Pancreas (tissue), 10 donors: Measurements from ENCODE around the gene RIN1. TPM values are rescaled to one million over a fixed set of nuclear protein-coding genes. Genes with fewer than 3 reads are reported as not detected.

ENCODE experiments used
- ATAC-seq, 4 donors: fragments of 200-7000 bp; cut with Tn5 transposase; one replicate each; pipeline versions ENCODE4 v1.8.0 to v1.9.1; 2020; ENCODE audit warnings: mild to moderate bottlenecking in 4 of 4, moderate library complexity in 4 of 4
- DNase-seq, 6 donors: peaks; one replicate each; pipeline ENCODE4 v3.0.0-alpha.2; 2020
- FAIRE-seq: peaks from 2 replicates; lab custom pipeline; 2012; peaks lifted over from hg19 to GRCh38; lab: Jason Lieb, UNC
- H3K27ac ChIP-seq, 4 donors: fragments of 200-600 bp; sonication (generic); 1 replicate in 3 of 4; 2 replicates in 1 of 4; pipeline versions ENCODE4 v1.5.0 to v1.8.0; 2020
- H3K27me3 ChIP-seq, 4 donors: fragments of 200-600 bp; one replicate each; pipeline ENCODE4 v1.8.0; 2021
- H3K36me3 ChIP-seq, 3 donors: fragments of 200-600 bp; sonication (generic) in 1 of 3; one replicate each; pipeline versions ENCODE4 v1.5.0 to v1.8.0; 2020 to 2021
- H3K4me1 ChIP-seq, 3 donors: fragments of 200-600 bp; one replicate each; pipeline ENCODE4 v1.8.0; 2021
- H3K4me3 ChIP-seq, 4 donors: fragments of 200-600 bp; sonication (generic) in 2 of 4; one replicate each; pipeline versions ENCODE4 v1.5.0 to v1.8.0; 2020 to 2021
- H3K9me3 ChIP-seq, 4 donors: fragments of 200-600 bp; one replicate each; pipeline ENCODE4 v1.8.0; 2021
- CTCF ChIP-seq, 4 donors: fragments of 200-600 bp; sonication (generic) in 3 of 4; IDR thresholded peaks; one replicate each; pipeline versions ENCODE4 v1.5.0 to v1.8.0; 2021; ENCODE audit warnings: antibody characterized with exemption in 4 of 4
- WGBS, 2 donors: extraction: QIAGEN DNeasy Blood & Tissue Kit; methylation state at CpG; one replicate each; pipeline ENCODE4 v1.1.7; 2013; 5-methylcytosine and 5-hydroxymethylcytosine counted together
- intact Hi-C, 3 donors: fragments of 100-400 bp; cut with DNase I; formaldehyde crosslinking; loops; one replicate each; pipeline versions ENCODE4 v1.11.1 to v1.14.2; 2022
- polyA plus RNA-seq, 2 donors: library from polyadenylated mRNA; stranded (reverse); fragments of 200-250 nt; gene quantifications; one replicate each; pipeline ENCODE4 v1.2.3, GENCODE V29; 2013
- total RNA-seq, 6 donors: library from RNA; stranded (reverse); fragmentation: NEBNext Ultra II Directional in 4 of 6; extraction: Animal tissue kit (Norgen Biotek cat#: 25700) in 4 of 6; gene quantifications; one replicate each; pipeline versions ENCODE4 v1.2.1 to v1.2.4, GENCODE V29; 2021 to 2023
- donor health status: healthy with polysubstance abuse.
- donor health status: DM: no; HTN: no; CAD: no; lungs with moderate emphysema.
- donor health status: DM: no; HTN: no; CAD: no.
- donor health status: control.
- donor health status: control.
- donor health status: Bipolar disorder and iron deficiency.
- donor health status: DM: yes; HTN: yes; CAD: no.
- donor health status: DM: no; HTN: no; CAD: no.
- donor health status: DM: no; HTN: no; CAD: no.
- donor health status: DM: yes; HTN: yes; CAD: no.

RIN1 gene
- total and polyA plus RNA-seq, 8 donors, result 2.7 to 15.7 (median 4.8) TPM

- DNase-seq, result peak in 2 of 6 donors; percentile 14 to 27
- H3K4me1 ChIP-seq, result peaks cover 10 to 22% (median 11%) of the 10 kb centered on the region in 3 donors
- H3K9me3 ChIP-seq, result no peaks in the 10 kb centered on the region
- no peaks in the 10 kb centered on the region for H3K27me3 ChIP-seq
- intact Hi-C loops, result no loop called here
- no peak for TF ChIP-seq CTCF (IDR thresholded peaks at IDR 0.05)
- no peak for FAIRE-seq
- 78 to 81% methylated on average over 14 of the region's 14 CpGs for WGBS, 2 donors
- H3K27ac ChIP-seq, result no peak overlapping the region
- no peak for ATAC-seq
- no peak overlapping the region for H3K4me3 ChIP-seq
- peaks cover 0 to 21% (median 9%) of the 10 kb centered on the region in 3 donors for H3K36me3 ChIP-seq
These were observed 3.7 kb upstream of the RIN1 start for GRCh38 chr11:66339686-66340483.

- H3K27me3 ChIP-seq, result no peaks in the 10 kb centered on the region
- H3K9me3 ChIP-seq, result no peaks in the 10 kb centered on the region
- peaks cover 0 to 21% (median 9%) of the 10 kb centered on the region in 3 donors for H3K36me3 ChIP-seq
- no peak for TF ChIP-seq CTCF (IDR thresholded peaks at IDR 0.05)
- H3K27ac ChIP-seq, result no peak overlapping the region
- no peak overlapping the region for H3K4me3 ChIP-seq
- peaks cover 10 to 20% (median 11%) of the 10 kb centered on the region in 3 donors for H3K4me1 ChIP-seq
- intact Hi-C loops, result no loop called here
- FAIRE-seq (no peak), ATAC-seq (no peak), DNase-seq (peak in 1 of 6 donors; percentile 40)
- WGBS, 2 donors, result 83 to 93% methylated on average over 6 of the region's 6 CpGs
These were observed 3.0 kb upstream of the RIN1 start for GRCh38 chr11:66339162-66339675.

DNA sequence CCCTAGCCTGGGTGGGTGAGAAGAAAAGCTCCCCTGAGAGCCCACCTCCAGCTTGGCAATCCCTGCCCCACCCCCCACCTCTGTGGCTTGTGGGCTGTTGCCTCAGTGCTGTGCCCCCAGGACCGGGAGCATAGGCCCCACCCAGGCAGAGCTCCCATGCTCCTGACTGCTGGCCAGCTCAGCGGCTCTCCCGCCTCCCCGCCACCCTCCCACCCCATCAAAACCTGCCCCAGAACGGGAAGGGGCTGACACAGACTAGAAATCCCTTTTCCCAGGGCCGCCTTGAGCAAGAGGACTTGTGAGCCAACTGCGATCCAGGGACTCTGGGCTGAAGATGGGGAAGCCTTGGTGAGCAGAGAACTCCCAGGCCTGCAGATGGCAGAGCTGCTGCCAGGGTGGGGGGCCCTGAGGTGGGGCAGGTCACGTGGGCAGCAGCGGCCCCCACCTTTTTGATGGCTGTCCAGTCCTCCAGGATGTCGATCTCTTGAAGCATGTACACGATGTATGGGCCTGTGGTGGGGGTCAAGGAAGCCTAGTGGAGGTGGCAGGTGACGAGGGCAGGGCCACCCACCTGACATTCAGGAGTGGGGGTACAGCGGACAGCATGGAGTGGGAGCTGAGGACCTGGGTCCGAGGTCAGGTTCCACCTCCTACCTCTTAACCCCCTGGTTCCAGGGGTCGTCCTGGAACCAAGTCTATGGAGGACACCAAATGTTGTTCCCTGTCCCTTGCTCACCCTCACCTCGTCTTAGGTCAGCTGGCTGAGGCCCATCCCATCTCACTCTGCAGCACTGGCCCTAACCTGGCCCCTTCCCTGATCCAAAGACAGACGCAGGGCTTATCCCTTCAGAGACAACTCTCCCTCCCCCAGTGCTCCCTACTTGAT lies 2.3 kb upstream of the RIN1 start:
- H3K4me3 ChIP-seq, result no peak overlapping the region
- 81 to 85% methylated on average over 17 of the region's 17 CpGs for WGBS, 2 donors
- DNase-seq (peak in 1 of 6 donors; percentile 60), FAIRE-seq (no peak), ATAC-seq (no peak)
- H3K4me1 ChIP-seq, result peaks cover 4 to 13% (median 10%) of the 10 kb centered on the region in 3 donors
- no peaks in the 10 kb centered on the region for H3K9me3 ChIP-seq
- TF ChIP-seq CTCF (IDR thresholded peaks at IDR 0.05), result no peak
- no peaks in the 10 kb centered on the region for H3K27me3 ChIP-seq
- intact Hi-C loops, result no loop called here
- H3K36me3 ChIP-seq, result peaks cover 0 to 21% (median 9%) of the 10 kb centered on the region in 3 donors
- no peak overlapping the region for H3K27ac ChIP-seq

DNA sequence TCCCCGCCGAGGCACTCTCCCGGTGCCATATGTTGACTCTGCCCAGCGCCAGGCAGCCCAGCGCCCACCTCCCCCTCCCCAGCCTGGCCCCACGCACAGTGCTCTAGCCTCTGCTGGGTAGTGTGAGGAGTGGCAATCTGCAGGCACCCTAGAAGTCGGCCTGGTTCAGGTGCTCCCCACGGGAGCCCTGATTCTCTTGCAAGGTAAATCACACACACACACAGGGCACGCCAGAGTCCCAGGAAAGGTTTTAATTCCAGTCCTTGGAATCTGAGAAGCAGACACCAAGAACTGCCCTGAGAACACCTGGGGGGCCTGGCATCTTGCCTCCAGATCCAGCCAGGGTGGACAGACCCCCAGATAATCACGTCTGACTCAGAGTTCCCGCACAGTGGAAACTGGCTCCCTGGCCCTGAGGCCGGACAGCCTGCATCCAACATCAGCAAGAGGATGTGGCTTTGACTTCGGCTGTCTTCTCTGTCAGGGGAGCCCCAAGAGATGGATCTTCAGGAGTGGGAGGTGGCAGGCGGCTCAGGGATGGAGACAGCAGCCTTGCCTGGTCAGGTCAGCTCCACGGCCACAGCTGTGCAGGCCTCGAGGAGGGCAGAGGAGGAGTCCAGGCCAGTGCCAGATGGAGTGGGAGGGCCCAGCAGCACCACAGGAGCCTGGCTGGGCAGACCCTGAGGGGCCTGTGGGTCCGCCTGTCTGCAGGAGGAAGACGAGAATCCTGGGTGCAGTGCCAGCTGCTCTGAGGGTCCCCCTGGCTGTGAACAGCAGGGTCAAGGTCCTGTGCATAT lies 1.1 kb upstream of the RIN1 start:
- peak in 1 of 6 donors; percentile 75 for DNase-seq

More for the DNA sequence above, 1.1 kb upstream of the RIN1 start:
- intact Hi-C loops, result no loop called here
- Histone ChIP-seq H3K9me3 (no peaks in the 10 kb centered on the region), H3K27me3 (no peaks in the 10 kb centered on the region), H3K4me1 (peaks cover 4 to 12% (median 10%) of the 10 kb centered on the region in 3 donors), H3K36me3 (peaks cover 0 to 21% (median 9%) of the 10 kb centered on the region in 3 donors), H3K4me3 (no peak overlapping the region), H3K27ac (peak overlapping the region in 3 of 4 donors; percentile 8 to 57 (median 32))
- ATAC-seq, result no peak
- FAIRE-seq, result no peak
- no peak for TF ChIP-seq CTCF (IDR thresholded peaks at IDR 0.05)
- WGBS, 2 donors, result 50 to 57% methylated on average over 18 of the region's 18 CpGs
